ENCODE measurements around the gene ZBBX. TPM values are rescaled to one million over a fixed set of nuclear protein-coding genes. Genes with fewer than 3 reads are reported as not detected.

The ZBBX gene
- polyA plus RNA-seq, 1 of the 3 experiments (the other 2 are of a cell fraction), result 0.18 TPM

GRCh38 chr3:167318306-167318705 lies 61.8 kb downstream of the ZBBX start (continued):
- TF ChIP-seq NFIC (IDR thresholded peaks at IDR 0.05; ENCODE audit: borderline replicate concordance) (no peak), ZBTB33 (IDR thresholded peaks at IDR 0.05; ENCODE audit: borderline replicate concordance, low read depth) (no peak), YY1 (IDR thresholded peaks at IDR 0.05; ENCODE audit: low read depth) (no peak), TEAD4 (IDR thresholded peaks at IDR 0.05; ENCODE audit: borderline replicate concordance, insufficient read depth) (no peak), GABPA (IDR thresholded peaks at IDR 0.05; ENCODE audit: low read depth) (no peak), USF2 (IDR thresholded peaks at IDR 0.05; ENCODE audit: borderline replicate concordance, low read depth, low read length) (no peak)

GRCh38 chr3:167306319-167306718 lies 73.8 kb downstream of the ZBBX start:
- no peak overlapping the region for H3K27ac ChIP-seq (ENCODE audit: low read depth in 2 of 2, low read length in 1 of 2)
- POLR2A ChIA-PET, result no interaction called here

More at GRCh38 chr3:167306319-167306718, 73.8 kb downstream of the ZBBX start:
- 6% methylated on average over 1 of the region's 1 CpG for WGBS (ENCODE audit: low lambda C conversion rate)
- Histone ChIP-seq H3K4me1 (ENCODE audit: control insufficient read depth in 1 of 2, insufficient read depth in 2 of 2, low read depth in 1 of 2, low read length in 1 of 2) (no peaks in the 10 kb centered on the region), H3F3A (replicated peaks; ENCODE audit: insufficient read depth) (no peaks in the 10 kb centered on the region), H4K20me1 (ENCODE audit: insufficient read depth) (no peaks in the 10 kb centered on the region), H3K9me3 (no peaks in the 10 kb centered on the region), H3K27me3 (ENCODE audit: insufficient read depth) (no peaks in the 10 kb centered on the region), H3K9me2 (no peaks in the 10 kb centered on the region), H3K79me2 (ENCODE audit: insufficient read depth) (no peaks in the 10 kb centered on the region), H3K4me2 (no peak overlapping the region), H3K4me3 (ENCODE audit: low read depth in 2 of 2, low read length in 1 of 2) (no peak overlapping the region), H3K9ac (no peak overlapping the region), H2AFZ (ENCODE audit: low read depth) (no peak overlapping the region), H3K36me3 (replicated peaks in 1 of 2; ENCODE audit: control insufficient read depth in 1 of 2, insufficient read depth in 2 of 2, low read length in 1 of 2) (no peaks in the 10 kb centered on the region)
- CTCF ChIA-PET, result no interaction called here
- no peak for DNase-seq
- TF ChIP-seq RAD21 (IDR thresholded peaks at IDR 0.05; ENCODE audit: low read length) (no peak), YY1 (IDR thresholded peaks at IDR 0.05; ENCODE audit: low read depth) (no peak), MEF2A (IDR thresholded peaks at IDR 0.05; ENCODE audit: borderline replicate concordance, low read depth) (no peak), SMC3 (IDR thresholded peaks at IDR 0.05; ENCODE audit: low read depth, low read length) (no peak), USF1 (IDR thresholded peaks at IDR 0.05; ENCODE audit: borderline replicate concordance, low read depth) (no peak), ELF1 (IDR thresholded peaks at IDR 0.05) (no peak), EP300 (IDR thresholded peaks at IDR 0.05; ENCODE audit: borderline replicate concordance in 1 of 2, low read depth in 1 of 2, low read length in 1 of 2) (no peak), RXRA (IDR thresholded peaks at IDR 0.05; ENCODE audit: borderline replicate concordance, low read depth) (no peak), REST (IDR thresholded peaks at IDR 0.05; ENCODE audit: low read depth, low read length) (no peak), TEAD4 (IDR thresholded peaks at IDR 0.05; ENCODE audit: borderline replicate concordance, insufficient read depth) (no peak), EZH2phosphoT487 (IDR thresholded peaks at IDR 0.05; ENCODE audit: borderline replicate concordance, low read depth) (no peak), GATA2 (CRISPR knock-in tag; IDR thresholded peaks at IDR 0.05) (no peak), PBX3 (IDR thresholded peaks at IDR 0.05) (no peak)
